WTC11 (cell line): ENCODE measurements around the gene PRR35.

ENCODE experiments used
- AFF4 ChIP-seq: sonication (generic); formaldehyde crosslinking; IDR thresholded peaks from 2 replicates; pipeline ENCODE4 v1.8.1; 2023; ENCODE audit warnings: mild to moderate bottlenecking, missing genetic modification reagents, borderline replicate concordance
- ATF2 ChIP-seq: sonication (generic); formaldehyde crosslinking; IDR thresholded peaks from 2 replicates; pipeline ENCODE4 v1.8.1; 2022; ENCODE audit warnings: low read depth, missing genetic modification reagents, borderline replicate concordance
- CREM ChIP-seq: sonication (generic); formaldehyde crosslinking; IDR thresholded peaks from 2 replicates; pipeline ENCODE4 v1.8.1; 2022; ENCODE audit warnings: mild to moderate bottlenecking, missing genetic modification reagents, moderate library complexity
- CTCF ChIP-seq: fragments of 200-600 bp; IDR thresholded peaks from 2 replicates; pipeline ENCODE4 v1.8.0; 2022; ENCODE audit warnings: antibody characterized with exemption
- E2F4 ChIP-seq: sonication (generic); formaldehyde crosslinking; IDR thresholded peaks from 2 replicates; pipeline ENCODE4 v1.8.1; 2022; ENCODE audit warnings: low read depth, mild to moderate bottlenecking, moderate library complexity, missing genetic modification reagents, borderline replicate concordance
- ESRRA ChIP-seq: sonication (generic); formaldehyde crosslinking; IDR thresholded peaks from 2 replicates; pipeline ENCODE4 v1.8.1; 2022; ENCODE audit warnings: mild to moderate bottlenecking, missing genetic modification reagents, borderline replicate concordance
- GABPB1 ChIP-seq: sonication (generic); formaldehyde crosslinking; IDR thresholded peaks from 2 replicates; pipeline ENCODE4 v1.8.1; 2023; ENCODE audit warnings: mild to moderate bottlenecking, missing genetic modification reagents
- IRF2 ChIP-seq: sonication (generic); formaldehyde crosslinking; IDR thresholded peaks from 2 replicates; pipeline ENCODE4 v1.8.0; 2022; ENCODE audit warnings: low read depth, missing genetic modification reagents, borderline replicate concordance
- MAX ChIP-seq: sonication (generic); formaldehyde crosslinking; IDR thresholded peaks from 2 replicates; pipeline ENCODE4 v1.8.0; 2022; ENCODE audit warnings: mild to moderate bottlenecking, missing genetic modification reagents
- MXD4 ChIP-seq: fragments of 250-450 bp; sonication (Bioruptor Pico); IDR thresholded peaks from 2 replicates; pipeline ENCODE4 v1.8.0; 2021; ENCODE audit warnings: mild to moderate bottlenecking, moderate library complexity, borderline replicate concordance
- TEAD4 ChIP-seq: sonication (generic); formaldehyde crosslinking; IDR thresholded peaks from 2 replicates; pipeline ENCODE4 v1.8.0; 2022; ENCODE audit warnings: mild to moderate bottlenecking, missing genetic modification reagents
- TP53 ChIP-seq: sonication (generic); formaldehyde crosslinking; IDR thresholded peaks from 2 replicates; pipeline ENCODE4 v1.8.1; 2023; ENCODE audit warnings: mild to moderate bottlenecking, missing genetic modification reagents
- USF2 ChIP-seq: sonication (generic); formaldehyde crosslinking; IDR thresholded peaks from 2 replicates; pipeline ENCODE4 v1.8.1; 2023; ENCODE audit warnings: mild to moderate bottlenecking, missing genetic modification reagents, moderate library complexity
- ZNF232 ChIP-seq: sonication (generic); formaldehyde crosslinking; IDR thresholded peaks from 2 replicates; pipeline ENCODE4 v1.8.0; 2022; ENCODE audit warnings: mild to moderate bottlenecking, missing genetic modification reagents

GRCh38 chr16:515175-515938, 44.8 kb upstream of the PRR35 start:
- TF ChIP-seq TP53 (CRISPR knock-in tag) (no peak), CREM (CRISPR knock-in tag) (no peak), MAX (CRISPR knock-in tag) (no peak), CTCF (no peak), E2F4 (CRISPR knock-in tag) (no peak), ATF2 (CRISPR knock-in tag) (no peak), IRF2 (CRISPR knock-in tag) (no peak), MXD4 (CRISPR knock-in tag) (no peak), USF2 (CRISPR knock-in tag) (no peak), ZNF232 (CRISPR knock-in tag) (no peak), GABPB1 (CRISPR knock-in tag) (no peak), TEAD4 (CRISPR knock-in tag) (no peak), AFF4 (CRISPR knock-in tag) (no peak), ESRRA (CRISPR knock-in tag) (no peak)
